PC-9 (cell line): ENCODE results near the gene PRELID1. TPM values are rescaled to one million over a fixed set of nuclear protein-coding genes. Genes with fewer than 3 reads are reported as not detected.

ENCODE experiments used
- BruUV-seq: library from RNA; stranded (reverse); fragments of 400-500 nt; replicated peaks from 2 replicates; lab custom pipeline; 2021; lab: Mats Ljungman, UMichigan
- CTCF ChIA-PET: fragments of 300-600 bp; sonication (Branson Sonifier 250); formaldehyde crosslinking; loops from one replicate; lab custom pipeline; 2022; ENCODE audit warnings: antibody characterized with exemption; lab: Charles Lee
- POLR2A ChIA-PET: fragments of 300-600 bp; sonication (Branson Sonifier 250); formaldehyde crosslinking; loops from one replicate; lab custom pipeline; 2022; ENCODE audit warnings: antibody characterized with exemption; ENCODE audit not compliant: unreplicated experiment; lab: Charles Lee
- DNase-seq, 2 experiments: peaks; one replicate each; pipeline versions ENCODE4 v3.0.0 to v3.0.0-alpha.2; 2015 to 2022; ENCODE audit warnings: mixed read lengths in 1 of 2
- H2AFZ ChIP-seq: fragments of 200-600 bp; sonication (generic); 2 replicates; pipeline ENCODE4 v1.8.1; 2017; ENCODE audit warnings: antibody characterized with exemption
- H3F3A ChIP-seq: fragments of 200-600 bp; sonication (generic); 2 replicates; pipeline ENCODE4 v1.8.1; 2017; ENCODE audit warnings: antibody characterized with exemption, mild to moderate bottlenecking, low read depth; ENCODE audit not compliant: insufficient read depth
- H3K27ac ChIP-seq: fragments of 200-600 bp; sonication (generic); 2 replicates; pipeline ENCODE4 v1.6.1; 2016; ENCODE audit warnings: mixed run types
- H3K27me3 ChIP-seq: fragments of 200-600 bp; sonication (generic); 2 replicates; pipeline ENCODE4 v1.6.1; 2016; ENCODE audit warnings: low read depth, mixed run types; ENCODE audit not compliant: insufficient read depth
- H3K36me3 ChIP-seq: fragments of 200-600 bp; sonication (generic); 2 replicates; pipeline ENCODE4 v1.6.1; 2016; ENCODE audit warnings: low read depth, mixed run types
- H3K4me1 ChIP-seq: fragments of 200-600 bp; sonication (generic); replicated peaks from 2 replicates; pipeline ENCODE4 v1.6.1; 2016; ENCODE audit warnings: mixed run types; ENCODE audit not compliant: insufficient read depth
- H3K4me2 ChIP-seq: fragments of 200-600 bp; sonication (generic); 2 replicates; pipeline ENCODE4 v1.6.1; 2017; ENCODE audit warnings: mixed run types
- H3K4me3 ChIP-seq: fragments of 200-600 bp; sonication (generic); 2 replicates; pipeline ENCODE4 v1.6.1; 2016; ENCODE audit warnings: mixed run types
- H3K79me2 ChIP-seq: fragments of 200-600 bp; sonication (generic); 2 replicates; pipeline ENCODE4 v1.6.1; 2017; ENCODE audit warnings: low read depth, mixed run types
- H3K9me2 ChIP-seq: fragments of 200-600 bp; sonication (generic); 2 replicates; pipeline ENCODE4 v1.8.1; 2017; ENCODE audit warnings: mild to moderate bottlenecking; ENCODE audit not compliant: insufficient read depth
- H3K9me3 ChIP-seq: fragments of 200-600 bp; sonication (generic); 2 replicates; pipeline ENCODE4 v1.8.1; 2016; ENCODE audit warnings: low read depth; ENCODE audit not compliant: insufficient read depth
- H4K20me1 ChIP-seq: fragments of 200-600 bp; sonication (generic); 2 replicates; pipeline ENCODE4 v1.8.1; 2017; ENCODE audit not compliant: insufficient read depth
- CTCF ChIP-seq: fragments of 200-600 bp; sonication (generic); conservative IDR thresholded peaks from 2 replicates; pipeline ENCODE4 v1.6.1; 2017; ENCODE audit warnings: mixed run types, antibody characterized with exemption, mild to moderate bottlenecking, moderate library complexity
- EZH2 ChIP-seq: fragments of 200-600 bp; sonication (generic); IDR thresholded peaks from 2 replicates; pipeline ENCODE4 v1.8.0; 2017; ENCODE audit warnings: antibody characterized with exemption, low read depth
- intact Hi-C: fragments of 100-400 bp; cut with micrococcal nuclease; formaldehyde crosslinking; loops from one replicate; pipeline ENCODE4 v1.10.0; 2022; ENCODE audit not compliant: unreplicated experiment
- total RNA-seq: library from RNA; stranded (reverse); gene quantifications from 2 replicates; pipeline ENCODE4 v1.2.3, GENCODE V29; 2021

PRELID1 gene
- total RNA-seq, 1 experiment from 2014 or later: 189 TPM

- TF ChIP-seq EZH2: no peak
- TF ChIP-seq CTCF: no peak
- Histone ChIP-seq H3K4me1 (peaks cover 13% of the 10 kb centered on the region), H3K9me2 (no peaks in the 10 kb centered on the region), H3K27me3 (peaks cover 14% of the 10 kb centered on the region; the same call in 1 of the 2 replicates), H3K79me2 (peaks cover 17% of the 10 kb centered on the region), H3F3A (0 out of 2 replicates have a peak, but pooled peaks cover 3% of the 10 kb centered on the region), H3K9me3 (no peaks in the 10 kb centered on the region), H3K27ac (no peak overlapping the region), H3K36me3 (no peaks in the 10 kb centered on the region), H3K4me3 (no peak overlapping the region), H2AFZ (no peak overlapping the region), H4K20me1 (no peaks in the 10 kb centered on the region), H3K4me2 (no peak overlapping the region)
- CTCF ChIA-PET: no interaction called here
- DNase-seq: no peak
- no TSS peak for BruUV-seq
- POLR2A ChIA-PET: no interaction called here
- intact Hi-C loops: loop anchor here (5.0 kb wide), 1 partner anchor 38 kb away; no protein-coding TSS in a partner anchor
Measured at GRCh38 chr5:177354711-177355110, 51.1 kb downstream of the PRELID1 start.

GRCh38 chr5:177355162-177355867 is 51.7 kb downstream of the PRELID1 start:
- peaks cover 14% of the 10 kb centered on the region; the same call in 1 of the 2 replicates for H3K27me3 ChIP-seq
- intact Hi-C loops: no loop called here
- H3K9me3 ChIP-seq: no peaks in the 10 kb centered on the region
- no TSS peak for BruUV-seq
- H3K4me1 ChIP-seq: peaks cover 7% of the 10 kb centered on the region
- H3K9me2 ChIP-seq: no peaks in the 10 kb centered on the region
- POLR2A ChIA-PET: no interaction called here
- H3F3A ChIP-seq: 0 out of 2 replicates have a peak, but pooled peaks cover 3% of the 10 kb centered on the region
- no peak overlapping the region for H2AFZ ChIP-seq
- DNase-seq: no peak
- no peak overlapping the region for H3K4me2 ChIP-seq
- CTCF ChIA-PET: no interaction called here
- peaks cover 10% of the 10 kb centered on the region for H3K79me2 ChIP-seq
- H4K20me1 ChIP-seq: no peaks in the 10 kb centered on the region
- H3K27ac ChIP-seq: no peak overlapping the region
- no peaks in the 10 kb centered on the region for H3K36me3 ChIP-seq
- TF ChIP-seq EZH2: no peak
- no peak for TF ChIP-seq CTCF
- H3K4me3 ChIP-seq: no peak overlapping the region

GRCh38 chr5:177355868-177356168 is 52.2 kb downstream of the PRELID1 start:
- intact Hi-C loops: no loop called here
- Histone ChIP-seq H3K4me2 (no peak overlapping the region), H3K4me1 (peaks cover 4% of the 10 kb centered on the region; the same call in 1 of the 2 replicates), H3K36me3 (no peaks in the 10 kb centered on the region), H3K27ac (no peak overlapping the region), H3F3A (0 out of 2 replicates have a peak, but pooled peaks cover 3% of the 10 kb centered on the region), H3K4me3 (no peak overlapping the region), H3K27me3 (peaks cover 14% of the 10 kb centered on the region; the same call in 1 of the 2 replicates), H3K79me2 (peaks cover 5% of the 10 kb centered on the region), H3K9me2 (no peaks in the 10 kb centered on the region), H2AFZ (no peak overlapping the region), H3K9me3 (no peaks in the 10 kb centered on the region), H4K20me1 (no peaks in the 10 kb centered on the region)
- POLR2A ChIA-PET: no interaction called here
- no peak for DNase-seq
- BruUV-seq: no TSS peak
- CTCF ChIA-PET: no interaction called here
- TF ChIP-seq EZH2 (no peak), CTCF (no peak)

Other genes starting within 250 kb of the PRELID1 start
- 14.7 and 16.7 TPM in 2 replicates for gene FGFR4, start 216.9 kb upstream of the PRELID1 start, total RNA-seq
- 60.9 and 62.2 TPM in 2 replicates for gene NSD1, start 170.0 kb upstream of the PRELID1 start, total RNA-seq
- gene RAB24, start 80 bp upstream of the PRELID1 start, total RNA-seq: 16.9 and 25.2 TPM in 2 replicates
- 50.0 and 54.8 TPM in 2 replicates for gene MXD3, start 8.1 kb downstream of the PRELID1 start, total RNA-seq
- 129 and 153 TPM in 2 replicates for gene LMAN2, start 47.9 kb downstream of the PRELID1 start, total RNA-seq
- gene RGS14, start 54.1 kb downstream of the PRELID1 start, total RNA-seq: 11.9 and 13.6 TPM in 2 replicates
- 0.28 TPM in 1 of 2 replicates, not detected in the other for gene SLC34A1, start 80.6 kb downstream of the PRELID1 start, total RNA-seq
- not detected in 2 replicates for gene PFN3, start 96.9 kb downstream of the PRELID1 start, total RNA-seq
- gene F12, start 105.8 kb downstream of the PRELID1 start, total RNA-seq: 14.5 and 17.0 TPM in 2 replicates
- 82.3 and 124 TPM in 2 replicates for gene GRK6, start 122.9 kb downstream of the PRELID1 start, total RNA-seq
- gene PRR7, start 143.0 kb downstream of the PRELID1 start, total RNA-seq: 22.2 and 31.7 TPM in 2 replicates
- 144 and 181 TPM in 2 replicates for gene DBN1, start 169.8 kb downstream of the PRELID1 start, total RNA-seq
- 167 and 202 TPM in 2 replicates for gene PDLIM7, start 193.8 kb downstream of the PRELID1 start, total RNA-seq
- gene DOK3, start 206.0 kb downstream of the PRELID1 start, total RNA-seq: 12.2 and 12.3 TPM in 2 replicates
- 90.8 and 93.1 TPM in 2 replicates for gene DDX41, start 213.2 kb downstream of the PRELID1 start, total RNA-seq